ENCODE results near the gene GPT2. TPM values are rescaled to one million over a fixed set of nuclear protein-coding genes. Genes with fewer than 3 reads are reported as not detected.

Gene GPT2, protein sequence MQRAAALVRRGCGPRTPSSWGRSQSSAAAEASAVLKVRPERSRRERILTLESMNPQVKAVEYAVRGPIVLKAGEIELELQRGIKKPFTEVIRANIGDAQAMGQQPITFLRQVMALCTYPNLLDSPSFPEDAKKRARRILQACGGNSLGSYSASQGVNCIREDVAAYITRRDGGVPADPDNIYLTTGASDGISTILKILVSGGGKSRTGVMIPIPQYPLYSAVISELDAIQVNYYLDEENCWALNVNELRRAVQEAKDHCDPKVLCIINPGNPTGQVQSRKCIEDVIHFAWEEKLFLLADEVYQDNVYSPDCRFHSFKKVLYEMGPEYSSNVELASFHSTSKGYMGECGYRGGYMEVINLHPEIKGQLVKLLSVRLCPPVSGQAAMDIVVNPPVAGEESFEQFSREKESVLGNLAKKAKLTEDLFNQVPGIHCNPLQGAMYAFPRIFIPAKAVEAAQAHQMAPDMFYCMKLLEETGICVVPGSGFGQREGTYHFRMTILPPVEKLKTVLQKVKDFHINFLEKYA
- total RNA-seq (2022; extraction: Qiagen RNA extraction; ENCODE audit: low read depth), result 10.6 to 13.8 TPM (median 12.5 TPM) in 5 replicates

DNA sequence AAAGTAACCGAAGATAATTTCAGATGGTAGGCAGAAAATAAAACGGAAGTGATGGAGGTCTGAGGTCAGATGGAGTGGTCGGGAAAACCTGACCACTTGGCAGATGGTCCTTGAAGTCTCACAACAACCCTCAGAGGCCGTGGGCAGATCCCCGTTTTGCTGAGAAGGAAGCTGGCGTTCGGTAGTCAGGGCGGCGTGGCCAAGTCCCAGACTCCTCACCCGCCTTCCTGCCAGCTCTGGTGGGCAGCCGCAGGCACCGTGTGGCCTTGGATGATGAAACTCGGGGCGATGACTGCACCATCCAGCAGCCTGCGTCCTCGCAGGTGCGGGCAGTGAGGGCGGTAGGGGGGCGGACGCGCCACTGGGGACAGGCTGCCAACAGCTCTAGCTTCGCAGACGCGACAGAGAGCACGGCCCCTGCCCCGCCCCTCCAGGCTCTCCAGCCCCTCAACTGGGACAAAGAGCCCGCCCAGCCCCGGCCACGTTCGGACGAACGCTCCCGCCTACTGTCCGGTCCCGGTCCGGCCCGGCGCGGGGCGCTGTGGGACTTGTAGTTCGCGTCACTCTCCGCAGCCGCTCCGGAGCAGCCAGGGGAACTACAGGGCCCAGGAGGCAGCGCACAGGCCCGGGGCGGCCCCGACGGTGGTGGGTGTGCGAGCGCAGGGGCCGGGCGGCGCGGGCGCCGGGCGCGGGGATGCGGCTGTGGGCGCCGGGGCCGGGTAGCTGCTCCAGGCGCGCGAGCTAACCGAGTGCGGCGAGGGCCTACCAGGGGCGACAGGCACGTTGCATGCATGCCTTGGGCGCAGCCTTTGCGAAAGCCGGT is at the start of gene GPT2:
Gene GPT2, plus strand, starts transcription at position 673 of the 823 bp plus-strand sequence. CDS start 354 bp downstream, outside the sequence.

DNA sequence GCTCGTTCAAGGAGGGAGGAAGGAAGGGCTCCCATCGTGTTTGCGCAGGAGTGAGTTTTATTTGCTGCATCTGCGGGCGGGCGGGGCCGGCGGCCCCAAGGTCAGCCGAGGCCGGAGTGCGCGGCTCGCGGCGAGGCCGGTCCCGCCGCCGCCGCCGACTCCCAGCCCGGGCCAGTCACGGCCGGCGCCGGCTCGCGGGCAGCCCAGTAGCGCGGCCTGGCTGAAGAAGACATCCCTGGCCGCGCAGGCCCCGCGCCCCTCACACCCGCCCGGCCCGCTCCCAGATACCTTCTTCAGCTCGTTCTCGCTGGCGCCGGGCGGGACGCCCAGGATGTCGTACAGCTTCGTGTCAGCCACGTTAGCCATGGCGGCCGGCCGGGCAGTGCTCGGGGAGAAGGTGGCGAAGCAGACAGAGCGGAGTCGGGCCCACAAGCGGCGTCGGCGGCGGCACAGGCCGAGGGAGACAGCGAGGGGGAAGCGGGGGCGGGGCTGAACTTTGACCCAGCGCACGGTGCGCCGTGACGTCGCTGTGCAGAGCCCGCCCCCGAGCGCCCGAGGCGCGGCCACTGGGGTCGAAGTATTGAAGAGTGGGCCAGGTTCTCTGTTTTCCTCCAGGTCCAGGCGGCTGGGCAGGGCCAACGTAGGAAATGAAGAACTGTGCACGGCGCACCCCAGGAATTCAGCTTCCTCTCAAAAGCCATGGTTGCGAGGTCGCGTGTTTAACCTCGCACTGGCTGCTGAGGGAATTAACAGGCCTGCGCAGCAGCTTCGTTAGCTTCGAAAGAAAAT is 89.2 kb downstream of the GPT2 start, which contains the start of gene DNAJA2:
Gene DNAJA2, minus strand, starts transcription at position 468 of the 789 bp plus-strand sequence. Its CDS starts 102 bp downstream, at position 366.

Other genes with a start within 250 kb of the GPT2 start
- gene VPS35, start 195.2 kb upstream of the GPT2 start, total RNA-seq (2022; extraction: Qiagen RNA extraction; ENCODE audit: low read depth), result 77.8 to 99.7 TPM (median 80.0 TPM) in 5 replicates
- gene ORC6, start 194.7 kb upstream of the GPT2 start, total RNA-seq (2022; extraction: Qiagen RNA extraction; ENCODE audit: low read depth), result 44.1 to 57.6 TPM (median 45.5 TPM) in 5 replicates
- gene MYLK3, start 136.0 kb upstream of the GPT2 start, total RNA-seq (2022; extraction: Qiagen RNA extraction; ENCODE audit: low read depth), result 0.02 to 0.06 TPM (median 0.05 TPM) in 4 of 5 replicates, not detected in the other
- gene C16orf87, start 53.2 kb upstream of the GPT2 start, total RNA-seq (2022; extraction: Qiagen RNA extraction; ENCODE audit: low read depth), result 5.7 to 9.4 TPM (median 6.4 TPM) in 5 replicates
- 73.3 to 84.3 TPM (median 77.0 TPM) in 5 replicates for gene DNAJA2, start 89.3 kb downstream of the GPT2 start, total RNA-seq (2022; extraction: Qiagen RNA extraction; ENCODE audit: low read depth)

Data from A549 treated with CpdA at 1 μM for 4 hours (cell line).